HEK293 (cell line): ENCODE measurements around the gene RALA.

ENCODE experiments used
- CTCF ChIA-PET: fragments of 350-600 bp; formaldehyde crosslinking; extraction: SDS; loops from one replicate; lab custom pipeline; 2021; ENCODE audit warnings: antibody characterized with exemption; lab: Yijun Ruan, JAX
- POLR2A ChIA-PET: fragments of 300-600 bp; formaldehyde crosslinking; extraction: SDS; loops from one replicate; lab custom pipeline; 2020; ENCODE audit warnings: antibody characterized with exemption, inconsistent platforms; lab: Yijun Ruan, JAX
- H3K27ac ChIP-seq: fragments of 200-500 bp; sonication (Bioruptor generic); 2 replicates; pipeline ENCODE4 v1.5.1; 2014; ENCODE audit warnings: low read depth, low read length, control low read depth, inconsistent platforms; ENCODE audit errors: extremely low read depth
- H3K36me3 ChIP-seq, 2 experiments: fragments of 200-500 bp in 1 of 2; sonication (Bioruptor generic) in 1 of 2; 1 replicate in 1 of 2; 2 replicates in 1 of 2; pipeline ENCODE4 v1.5.1; 2014 to 2017; ENCODE audit warnings: inconsistent platforms in 2 of 2, low read length in 2 of 2; ENCODE audit not compliant: control insufficient read depth in 2 of 2, insufficient read depth in 1 of 2
- H3K4me1 ChIP-seq: fragments of 200-500 bp; sonication (Bioruptor generic); 2 replicates; pipeline ENCODE4 v1.5.1; 2014; ENCODE audit warnings: mild to moderate bottlenecking, low read length, inconsistent platforms; ENCODE audit not compliant: control insufficient read depth, insufficient read depth
- H3K4me3 ChIP-seq: 2 replicates; pipeline ENCODE4 v1.5.1; 2011; ENCODE audit warnings: low read depth, mild to moderate bottlenecking, control low read depth, low read length, moderate library complexity
- H3K9me3 ChIP-seq: fragments of 200-500 bp; sonication (Bioruptor generic); 2 replicates; pipeline ENCODE4 v1.5.1; 2014; ENCODE audit warnings: low read depth, low read length, inconsistent platforms; ENCODE audit not compliant: control insufficient read depth, insufficient read depth
- BCL11A ChIP-seq: fragments of 450-650 bp; formaldehyde crosslinking; IDR thresholded peaks from 2 replicates; pipeline ENCODE4 v1.5.1; 2016; ENCODE audit warnings: low read depth, missing biosample characterization, missing genetic modification characterization
- BCL11B ChIP-seq: fragments of 450-650 bp; formaldehyde crosslinking; IDR thresholded peaks from 2 replicates; pipeline ENCODE4 v1.5.1; 2016; ENCODE audit warnings: low read depth, missing biosample characterization, missing genetic modification characterization
- ELK4 ChIP-seq: IDR thresholded peaks from 2 replicates; pipeline ENCODE4 v1.6.1; 2011; ENCODE audit warnings: mild to moderate bottlenecking, low read depth, low read length, borderline replicate concordance
- GLIS2 ChIP-seq: fragments of 450-650 bp; formaldehyde crosslinking; IDR thresholded peaks from 2 replicates; pipeline ENCODE4 v1.5.1; 2016; ENCODE audit warnings: missing biosample characterization, missing genetic modification characterization
- KLF16 ChIP-seq: fragments of 450-650 bp; formaldehyde crosslinking; IDR thresholded peaks from 2 replicates; pipeline ENCODE4 v1.5.1; 2017; ENCODE audit warnings: missing biosample characterization, missing genetic modification characterization
- MEIS1 ChIP-seq: sonication (generic); formaldehyde crosslinking; IDR thresholded peaks from 2 replicates; pipeline ENCODE4 v1.8.1; 2022; ENCODE audit warnings: missing genetic modification reagents, mild to moderate bottlenecking, borderline replicate concordance
- PRDM1 ChIP-seq: fragments of 450-650 bp; formaldehyde crosslinking; IDR thresholded peaks from 2 replicates; pipeline ENCODE4; 2016; ENCODE audit warnings: missing biosample characterization, missing genetic modification characterization
- ZNF10 ChIP-seq: fragments of 450-650 bp; formaldehyde crosslinking; IDR thresholded peaks from 2 replicates; pipeline ENCODE4 v1.5.1; 2017; ENCODE audit warnings: missing biosample characterization, missing genetic modification characterization
- ZNF132 ChIP-seq: fragments of 450-650 bp; formaldehyde crosslinking; IDR thresholded peaks from 2 replicates; pipeline ENCODE4 v1.5.1; 2017; ENCODE audit warnings: missing biosample characterization, missing genetic modification characterization, borderline replicate concordance
- ZNF23 ChIP-seq: fragments of 450-650 bp; formaldehyde crosslinking; IDR thresholded peaks from 2 replicates; pipeline ENCODE4 v1.5.1; 2016; ENCODE audit warnings: missing biosample characterization, missing genetic modification characterization, borderline replicate concordance
- ZNF266 ChIP-seq: fragments of 450-650 bp; formaldehyde crosslinking; IDR thresholded peaks from 2 replicates; pipeline ENCODE4 v1.5.1; 2016; ENCODE audit warnings: missing biosample characterization, missing genetic modification characterization, low read depth
- ZNF596 ChIP-seq: fragments of 450-650 bp; IDR thresholded peaks from 2 replicates; pipeline ENCODE4 v1.5.0; 2018; ENCODE audit warnings: missing biosample characterization, mild to moderate bottlenecking, missing genetic modification characterization, moderate library complexity
- ZNF747 ChIP-seq: fragments of 450-650 bp; formaldehyde crosslinking; IDR thresholded peaks from 2 replicates; pipeline ENCODE4 v1.5.1; 2016; ENCODE audit warnings: missing biosample characterization, missing genetic modification characterization
- TF ChIP-seq, protein P1 (sequence below): fragments of 450-650 bp; IDR thresholded peaks from 2 replicates; pipeline ENCODE4 v1.5.1; 2018; ENCODE audit warnings: missing biosample characterization, mild to moderate bottlenecking, missing genetic modification characterization
- TF ChIP-seq, protein P2 (sequence below): fragments of 450-650 bp; formaldehyde crosslinking; IDR thresholded peaks from 2 replicates; pipeline ENCODE4 v1.5.0; 2017; ENCODE audit warnings: missing biosample characterization, missing genetic modification characterization, borderline replicate concordance
- TF ChIP-seq, protein P3 (sequence below): fragments of 450-650 bp; formaldehyde crosslinking; IDR thresholded peaks from 2 replicates; pipeline ENCODE4 v1.5.1; 2016; ENCODE audit warnings: missing biosample characterization, missing genetic modification characterization
- TF ChIP-seq, protein P4 (sequence below): fragments of 450-650 bp; formaldehyde crosslinking; IDR thresholded peaks from 2 replicates; pipeline ENCODE4 v1.5.1; 2017; ENCODE audit warnings: missing biosample characterization, missing genetic modification characterization
- TF ChIP-seq, protein P5 (sequence below): fragments of 450-650 bp; formaldehyde crosslinking; IDR thresholded peaks from 2 replicates; pipeline ENCODE4 v1.5.1; 2016; ENCODE audit warnings: missing biosample characterization, missing genetic modification characterization

The RALA gene

GRCh38 chr7:39592586-39592985, 30.8 kb upstream of the RALA start:
- TF ChIP-seq KLF16 (no peak), ZNF132 (no peak), MEIS1 (CRISPR knock-in tag) (no peak), PRDM1 (tag by site-specific recombination) (no peak), BCL11A (tag by site-specific recombination) (no peak), BCL11B (tag by site-specific recombination) (no peak), ZNF747 (no peak), ZNF266 (tag by site-specific recombination) (no peak), GLIS2 (tag by site-specific recombination) (no peak), ZNF23 (tag by site-specific recombination) (no peak), ZNF10 (no peak), ZNF596 (tag by site-specific recombination) (no peak)
- TF ChIP-seq, protein P1, sequence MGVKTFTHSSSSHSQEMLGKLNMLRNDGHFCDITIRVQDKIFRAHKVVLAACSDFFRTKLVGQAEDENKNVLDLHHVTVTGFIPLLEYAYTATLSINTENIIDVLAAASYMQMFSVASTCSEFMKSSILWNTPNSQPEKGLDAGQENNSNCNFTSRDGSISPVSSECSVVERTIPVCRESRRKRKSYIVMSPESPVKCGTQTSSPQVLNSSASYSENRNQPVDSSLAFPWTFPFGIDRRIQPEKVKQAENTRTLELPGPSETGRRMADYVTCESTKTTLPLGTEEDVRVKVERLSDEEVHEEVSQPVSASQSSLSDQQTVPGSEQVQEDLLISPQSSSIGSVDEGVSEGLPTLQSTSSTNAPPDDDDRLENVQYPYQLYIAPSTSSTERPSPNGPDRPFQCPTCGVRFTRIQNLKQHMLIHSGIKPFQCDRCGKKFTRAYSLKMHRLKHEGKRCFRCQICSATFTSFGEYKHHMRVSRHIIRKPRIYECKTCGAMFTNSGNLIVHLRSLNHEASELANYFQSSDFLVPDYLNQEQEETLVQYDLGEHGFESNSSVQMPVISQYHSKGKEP (tag by site-specific recombination), result no peak
- TF ChIP-seq, protein P2, sequence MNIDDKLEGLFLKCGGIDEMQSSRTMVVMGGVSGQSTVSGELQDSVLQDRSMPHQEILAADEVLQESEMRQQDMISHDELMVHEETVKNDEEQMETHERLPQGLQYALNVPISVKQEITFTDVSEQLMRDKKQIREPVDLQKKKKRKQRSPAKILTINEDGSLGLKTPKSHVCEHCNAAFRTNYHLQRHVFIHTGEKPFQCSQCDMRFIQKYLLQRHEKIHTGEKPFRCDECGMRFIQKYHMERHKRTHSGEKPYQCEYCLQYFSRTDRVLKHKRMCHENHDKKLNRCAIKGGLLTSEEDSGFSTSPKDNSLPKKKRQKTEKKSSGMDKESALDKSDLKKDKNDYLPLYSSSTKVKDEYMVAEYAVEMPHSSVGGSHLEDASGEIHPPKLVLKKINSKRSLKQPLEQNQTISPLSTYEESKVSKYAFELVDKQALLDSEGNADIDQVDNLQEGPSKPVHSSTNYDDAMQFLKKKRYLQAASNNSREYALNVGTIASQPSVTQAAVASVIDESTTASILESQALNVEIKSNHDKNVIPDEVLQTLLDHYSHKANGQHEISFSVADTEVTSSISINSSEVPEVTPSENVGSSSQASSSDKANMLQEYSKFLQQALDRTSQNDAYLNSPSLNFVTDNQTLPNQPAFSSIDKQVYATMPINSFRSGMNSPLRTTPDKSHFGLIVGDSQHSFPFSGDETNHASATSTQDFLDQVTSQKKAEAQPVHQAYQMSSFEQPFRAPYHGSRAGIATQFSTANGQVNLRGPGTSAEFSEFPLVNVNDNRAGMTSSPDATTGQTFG (tag by site-specific recombination), result no peak
- TF ChIP-seq, protein P3, sequence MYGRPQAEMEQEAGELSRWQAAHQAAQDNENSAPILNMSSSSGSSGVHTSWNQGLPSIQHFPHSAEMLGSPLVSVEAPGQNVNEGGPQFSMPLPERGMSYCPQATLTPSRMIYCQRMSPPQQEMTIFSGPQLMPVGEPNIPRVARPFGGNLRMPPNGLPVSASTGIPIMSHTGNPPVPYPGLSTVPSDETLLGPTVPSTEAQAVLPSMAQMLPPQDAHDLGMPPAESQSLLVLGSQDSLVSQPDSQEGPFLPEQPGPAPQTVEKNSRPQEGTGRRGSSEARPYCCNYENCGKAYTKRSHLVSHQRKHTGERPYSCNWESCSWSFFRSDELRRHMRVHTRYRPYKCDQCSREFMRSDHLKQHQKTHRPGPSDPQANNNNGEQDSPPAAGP, result no peak
- no peak overlapping the region for H3K27ac ChIP-seq
- POLR2A ChIA-PET, result interaction anchor here (0.6 kb wide), 1 partner anchor 136 kb away, joined by 3 read pairs; no protein-coding TSS in a partner anchor
- H3K4me1 ChIP-seq, result no peaks in the 10 kb centered on the region
- CTCF ChIA-PET, result interaction anchor here (1.7 kb wide), 1 partner anchor 153 kb away, joined by 4 read pairs; no protein-coding TSS in a partner anchor
- no peak overlapping the region for H3K4me3 ChIP-seq
- no peaks in the 10 kb centered on the region for H3K9me3 ChIP-seq
- H3K36me3 ChIP-seq, result no peaks in the 10 kb centered on the region

GRCh38 chr7:39594988-39595620, 28.3 kb upstream of the RALA start:
- POLR2A ChIA-PET, result interaction anchor here (0.9 kb wide), 1 partner anchor 28 kb away, joined by 5 read pairs; the partner anchor contains the start of gene RALA
- H3K27ac ChIP-seq, result no peak overlapping the region
- no peaks in the 10 kb centered on the region for H3K36me3 ChIP-seq
- no peak overlapping the region for H3K4me3 ChIP-seq
- H3K4me1 ChIP-seq, result no peaks in the 10 kb centered on the region
- no peaks in the 10 kb centered on the region for H3K9me3 ChIP-seq
- CTCF ChIA-PET, result interaction anchor here (1.6 to 1.8 kb wide), 2 partner anchors 14 to 15 kb away, joined by 6 read pairs; no protein-coding TSS in a partner anchor
- TF ChIP-seq ELK4 (no peak), ZNF132 (no peak)
- TF ChIP-seq, protein P4, sequence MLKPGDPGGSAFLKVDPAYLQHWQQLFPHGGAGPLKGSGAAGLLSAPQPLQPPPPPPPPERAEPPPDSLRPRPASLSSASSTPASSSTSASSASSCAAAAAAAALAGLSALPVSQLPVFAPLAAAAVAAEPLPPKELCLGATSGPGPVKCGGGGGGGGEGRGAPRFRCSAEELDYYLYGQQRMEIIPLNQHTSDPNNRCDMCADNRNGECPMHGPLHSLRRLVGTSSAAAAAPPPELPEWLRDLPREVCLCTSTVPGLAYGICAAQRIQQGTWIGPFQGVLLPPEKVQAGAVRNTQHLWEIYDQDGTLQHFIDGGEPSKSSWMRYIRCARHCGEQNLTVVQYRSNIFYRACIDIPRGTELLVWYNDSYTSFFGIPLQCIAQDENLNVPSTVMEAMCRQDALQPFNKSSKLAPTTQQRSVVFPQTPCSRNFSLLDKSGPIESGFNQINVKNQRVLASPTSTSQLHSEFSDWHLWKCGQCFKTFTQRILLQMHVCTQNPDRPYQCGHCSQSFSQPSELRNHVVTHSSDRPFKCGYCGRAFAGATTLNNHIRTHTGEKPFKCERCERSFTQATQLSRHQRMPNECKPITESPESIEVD, result peak; percentile 74
- TF ChIP-seq, protein P5, sequence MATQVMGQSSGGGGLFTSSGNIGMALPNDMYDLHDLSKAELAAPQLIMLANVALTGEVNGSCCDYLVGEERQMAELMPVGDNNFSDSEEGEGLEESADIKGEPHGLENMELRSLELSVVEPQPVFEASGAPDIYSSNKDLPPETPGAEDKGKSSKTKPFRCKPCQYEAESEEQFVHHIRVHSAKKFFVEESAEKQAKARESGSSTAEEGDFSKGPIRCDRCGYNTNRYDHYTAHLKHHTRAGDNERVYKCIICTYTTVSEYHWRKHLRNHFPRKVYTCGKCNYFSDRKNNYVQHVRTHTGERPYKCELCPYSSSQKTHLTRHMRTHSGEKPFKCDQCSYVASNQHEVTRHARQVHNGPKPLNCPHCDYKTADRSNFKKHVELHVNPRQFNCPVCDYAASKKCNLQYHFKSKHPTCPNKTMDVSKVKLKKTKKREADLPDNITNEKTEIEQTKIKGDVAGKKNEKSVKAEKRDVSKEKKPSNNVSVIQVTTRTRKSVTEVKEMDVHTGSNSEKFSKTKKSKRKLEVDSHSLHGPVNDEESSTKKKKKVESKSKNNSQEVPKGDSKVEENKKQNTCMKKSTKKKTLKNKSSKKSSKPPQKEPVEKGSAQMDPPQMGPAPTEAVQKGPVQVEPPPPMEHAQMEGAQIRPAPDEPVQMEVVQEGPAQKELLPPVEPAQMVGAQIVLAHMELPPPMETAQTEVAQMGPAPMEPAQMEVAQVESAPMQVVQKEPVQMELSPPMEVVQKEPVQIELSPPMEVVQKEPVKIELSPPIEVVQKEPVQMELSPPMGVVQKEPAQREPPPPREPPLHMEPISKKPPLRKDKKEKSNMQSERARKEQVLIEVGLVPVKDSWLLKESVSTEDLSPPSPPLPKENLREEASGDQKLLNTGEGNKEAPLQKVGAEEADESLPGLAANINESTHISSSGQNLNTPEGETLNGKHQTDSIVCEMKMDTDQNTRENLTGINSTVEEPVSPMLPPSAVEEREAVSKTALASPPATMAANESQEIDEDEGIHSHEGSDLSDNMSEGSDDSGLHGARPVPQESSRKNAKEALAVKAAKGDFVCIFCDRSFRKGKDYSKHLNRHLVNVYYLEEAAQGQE (tag by site-specific recombination), result no peak
